NOMO-1 treated with dmso at 0.1 percent for 144 hours (cell line): Measurements from ENCODE around the gene DMRTA1.
"Not testable (repeated sequence)": the region's sequence is repeated elsewhere in the genome, so short reads cannot be mapped to it uniquely, and the experiment has no call there.

Source experiments
- DNase-seq: peaks from one replicate; lab custom pipeline; 2025; ENCODE audit not compliant: unreplicated experiment; lab: John Stamatoyannopoulos, UW

Gene DMRTA1

DNA sequence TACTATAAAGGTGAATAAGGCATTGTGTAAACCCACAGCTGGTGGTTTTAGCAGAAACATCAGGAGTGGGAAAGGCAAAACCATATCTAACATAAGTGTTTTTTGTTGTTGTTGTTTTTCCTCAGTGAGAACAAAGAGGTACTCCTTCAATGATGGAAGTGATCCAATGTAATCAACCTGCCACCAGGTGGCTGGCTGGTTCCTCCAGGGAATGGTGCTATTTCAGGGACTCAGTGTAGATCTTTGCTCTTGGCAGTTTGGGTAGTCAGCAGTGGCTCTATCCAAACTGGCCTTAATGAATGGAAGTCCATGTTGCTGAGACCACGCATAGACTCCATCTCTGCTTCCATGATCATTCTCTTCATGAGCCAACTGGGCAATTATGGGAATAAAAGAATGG, 10.8 kb downstream of the DMRTA1 start:
- DNase-seq, result no peak

GRCh38 chr9:22463205-22463604, 16.6 kb downstream of the DMRTA1 start:
- no peak for DNase-seq

DNA sequence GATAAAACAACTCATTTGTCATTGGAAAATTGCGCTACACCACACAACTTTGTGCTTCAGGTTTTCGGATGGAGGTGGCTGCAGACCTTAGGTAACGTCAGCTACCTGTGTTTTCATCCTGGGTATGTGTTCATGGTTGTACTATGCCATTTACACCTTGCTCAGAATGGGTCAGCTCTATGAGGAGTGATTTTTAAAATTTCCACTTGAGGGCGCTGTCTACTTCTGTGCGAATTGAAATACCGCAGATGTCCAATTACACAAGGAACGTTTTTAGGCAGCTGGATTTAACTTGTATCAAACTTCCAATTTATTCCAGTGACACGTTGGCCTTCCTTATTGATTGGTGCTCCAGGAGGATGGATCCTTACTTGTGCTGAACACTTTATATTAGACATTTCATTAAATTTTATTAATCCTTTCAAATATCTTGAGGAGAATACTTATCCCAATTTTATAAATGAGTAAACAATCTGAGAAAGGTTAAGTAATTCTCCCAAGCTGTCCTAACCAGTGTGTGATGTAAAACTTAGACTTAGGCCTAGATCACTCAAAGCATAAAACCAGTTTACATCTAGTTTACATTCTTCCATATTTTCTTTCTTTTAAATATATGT, 23.4 kb downstream of the DMRTA1 start:
- DNase-seq, result no peak

- no peak for DNase-seq
Observed at GRCh38 chr9:22481566-22481965, 34.9 kb downstream of the DMRTA1 start.

GRCh38 chr9:22483528-22484070, 37.0 kb downstream of the DMRTA1 start:
- DNase-seq, result no peak

DNA sequence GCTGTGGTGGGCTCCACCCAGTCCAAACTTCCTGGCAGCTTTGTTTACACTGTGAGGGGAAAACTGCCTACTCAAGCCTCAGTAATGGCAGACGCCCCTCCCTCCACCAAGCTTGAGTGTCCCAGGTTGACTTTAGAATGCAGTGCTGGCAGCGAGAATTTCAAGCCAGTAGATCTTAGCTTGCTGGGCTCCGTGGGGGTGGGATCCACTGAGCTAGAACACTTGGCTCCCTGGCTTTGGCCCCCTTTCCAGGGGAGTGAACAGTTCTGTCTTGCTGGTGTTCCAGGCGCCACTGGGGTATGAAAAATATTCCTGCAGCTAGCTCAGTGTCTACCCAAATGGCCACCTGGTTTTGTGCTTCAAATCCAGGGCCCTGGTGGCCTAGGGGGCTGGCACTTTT, 49.6 kb downstream of the DMRTA1 start:
- not testable (repeated sequence) for DNase-seq
